Endothelial cell of umbilical vein (primary cell): Measurements from ENCODE around the gene VPS45. TPM values are rescaled to one million over a fixed set of nuclear protein-coding genes. Genes with fewer than 3 reads are reported as not detected.
A peak's percentile ranks its signal among the peaks of the same experiment; 100 is the strongest.

ENCODE experiments used
- BruUV-seq: library from RNA; stranded (reverse); fragments of 400-500 nt; replicated peaks from 2 replicates; lab custom pipeline; 2021; lab: Mats Ljungman, UMichigan
- CTCF ChIA-PET: fragments of 300-600, 350-600 bp; sonication (Branson Sonifier 250); formaldehyde crosslinking; loops from one replicate; lab custom pipeline; 2021; ENCODE audit warnings: antibody characterized with exemption, inconsistent platforms; lab: Charles Lee
- POLR2A ChIA-PET: fragments of 300-600, 350-600 bp; sonication (Branson Sonifier 250); formaldehyde crosslinking; loops from one replicate; lab custom pipeline; 2021; ENCODE audit warnings: antibody characterized with exemption, inconsistent platforms; lab: Charles Lee
- DNase-seq: peaks from one replicate; pipeline ENCODE4 v3.0.0-alpha.2; 2011; ENCODE audit warnings: low read depth, low spot score
- FAIRE-seq: peaks from 2 replicates; lab custom pipeline; 2011; peaks lifted over from hg19 to GRCh38; lab: Jason Lieb, UNC
- H2AFZ ChIP-seq: 2 replicates; pipeline ENCODE4 v1.6.0; 2012; ENCODE audit warnings: low read depth, low read length, control low read depth, inconsistent platforms
- H3K27ac ChIP-seq: 2 replicates; pipeline ENCODE4 v1.5.1; 2011; ENCODE audit warnings: low read depth, mild to moderate bottlenecking, control low read depth, low read length, moderate library complexity; ENCODE audit not compliant: insufficient read depth
- H3K27me3 ChIP-seq, 2 experiments: 2 replicates each; pipeline versions ENCODE4 v1.6.0 to v1.6.1; 2011; ENCODE audit warnings: low read length in 2 of 2, mixed read lengths in 1 of 2; ENCODE audit not compliant: control insufficient read depth in 2 of 2, insufficient read depth in 2 of 2
- H3K36me3 ChIP-seq, 2 experiments: 2 replicates in 1 of 2; 3 replicates in 1 of 2; pipeline ENCODE4 v1.5.1; 2011; ENCODE audit warnings: low read length in 2 of 2, mild to moderate bottlenecking in 1 of 2, moderate library complexity in 1 of 2; ENCODE audit not compliant: control insufficient read depth in 2 of 2, insufficient read depth in 2 of 2; ENCODE audit errors: extremely low read depth in 1 of 2
- H3K4me1 ChIP-seq: 3 replicates; pipeline ENCODE4 v1.5.1; 2011; ENCODE audit warnings: mild to moderate bottlenecking, low read length; ENCODE audit not compliant: control insufficient read depth, insufficient read depth; ENCODE audit errors: extremely low read depth
- H3K4me2 ChIP-seq: 2 replicates; pipeline ENCODE4 v1.6.1; 2011; ENCODE audit warnings: low read length, control low read depth, mixed read lengths; ENCODE audit not compliant: insufficient read depth
- H3K4me3 ChIP-seq, 3 experiments: fragments of 200-600 bp in 1 of 3; sonication (generic), shearing (Covaris generic) in 1 of 3; replicated peaks in 1 of 3; 2 replicates each; pipeline ENCODE4 v1.5.1; 2011 to 2016; ENCODE audit warnings: control low read depth in 3 of 3, low read length in 3 of 3, mild to moderate bottlenecking in 2 of 3, inconsistent platforms in 1 of 3, low read depth in 1 of 3, moderate library complexity in 1 of 3; ENCODE audit not compliant: insufficient read depth in 1 of 3
- H3K79me2 ChIP-seq: 2 replicates; pipeline ENCODE4 v1.6.0; 2012; ENCODE audit warnings: low read length, inconsistent platforms; ENCODE audit not compliant: control insufficient read depth, insufficient read depth
- H3K9ac ChIP-seq: replicated peaks from 2 replicates; pipeline ENCODE3; 2011; ENCODE audit warnings: low read length, control low read depth; ENCODE audit not compliant: insufficient read depth; ENCODE audit errors: extremely low read depth
- H3K9me1 ChIP-seq: replicated peaks from 3 replicates; pipeline ENCODE4 v1.6.0; 2011; ENCODE audit warnings: mild to moderate bottlenecking, low read length; ENCODE audit not compliant: control insufficient read depth, insufficient read depth; ENCODE audit errors: extremely low read depth
- H3K9me3 ChIP-seq: replicated peaks from 2 replicates; pipeline ENCODE4 v1.5.1; 2012; ENCODE audit warnings: low read length, inconsistent platforms; ENCODE audit not compliant: control insufficient read depth, insufficient read depth
- H4K20me1 ChIP-seq: replicated peaks from 2 replicates; pipeline ENCODE3; 2011; ENCODE audit warnings: mild to moderate bottlenecking, low read length; ENCODE audit not compliant: control insufficient read depth, insufficient read depth; ENCODE audit errors: extremely low read depth
- CTCF ChIP-seq, 2 donors: IDR thresholded peaks; 1 replicate in 1 of 2; 2 replicates in 1 of 2; pipeline ENCODE4 v1.5.1; 2011; ENCODE audit warnings: low read length in 2 of 2, mild to moderate bottlenecking in 2 of 2, moderate library complexity in 2 of 2, control low read depth in 1 of 2, inconsistent platforms in 1 of 2, low read depth in 1 of 2; ENCODE audit not compliant: insufficient read depth in 1 of 2; ENCODE audit errors: extremely low read depth in 1 of 2
- EZH2 ChIP-seq: IDR thresholded peaks from 2 replicates; pipeline ENCODE4 v1.6.1; 2012; ENCODE audit warnings: borderline replicate concordance, low read depth, mild to moderate bottlenecking, moderate library complexity, low read length, inconsistent platforms; ENCODE audit not compliant: severe bottlenecking
- FOS ChIP-seq: IDR thresholded peaks from 2 replicates; pipeline ENCODE4 v1.6.1; 2011; ENCODE audit warnings: mild to moderate bottlenecking, low read length, moderate library complexity, borderline replicate concordance; ENCODE audit not compliant: insufficient read depth
- GATA2 ChIP-seq: IDR thresholded peaks from 2 replicates; pipeline ENCODE4 v1.7.0; 2011; ENCODE audit warnings: low read depth, mild to moderate bottlenecking, moderate library complexity, mixed read lengths, low read length; ENCODE audit not compliant: insufficient read length, insufficient read depth
- JUN ChIP-seq: IDR thresholded peaks from 2 replicates; pipeline ENCODE4 v1.6.1; 2011; ENCODE audit warnings: borderline replicate concordance, low read depth; ENCODE audit not compliant: insufficient read length, insufficient read depth
- dilution Hi-C: fragments of 300-500 bp; cut with MboI; formaldehyde crosslinking; loops from one replicate; pipeline ENCODE4 v1.15.0; 2019; ENCODE audit warnings: low sequenced_read_pairs; ENCODE audit not compliant: extremely low pct_ligation_motif_present
- intact Hi-C: fragments of 100-400 bp; cut with micrococcal nuclease; formaldehyde crosslinking; loops from one replicate; pipeline ENCODE4 v1.10.0; 2022
- polyA plus RNA-seq, 4 experiments: library from polyadenylated mRNA; depleted of rRNA in 3 of 4; stranded (reverse) in 3 of 4; unstranded in 1 of 4; fragments of >200 nt; gene quantifications; 2 replicates each; pipeline versions ENCODE4 v1.2.1 to v1.2.3, GENCODE V29; 2011 to 2012; ENCODE audit warnings: missing spikeins in 1 of 4
- total RNA-seq: library from RNA; stranded (reverse); gene quantifications from 2 replicates; pipeline ENCODE4 v1.2.3, GENCODE V29; 2021

Gene VPS45
- total and polyA plus RNA-seq, 2 donors (not counting 3 experiments of a cell fraction or from before 2014, with no cell fraction given): 24.8 to 43.7 TPM

GRCh38 chr1:150109586-150109985 lies 42.0 kb downstream of the VPS45 start:
- CTCF ChIA-PET: interaction anchor here (1.1 to 2.4 kb wide), 4 partner anchors 29 to 59 kb away, joined by 3 to 8 read pairs (median 6); no protein-coding TSS in a partner anchor
- TF ChIP-seq JUN (no peak), GATA2 (no peak), FOS (no peak), CTCF (IDR thresholded peaks at IDR 0.05; ENCODE audit: extremely low read depth in 1 of 2, insufficient read depth in 1 of 2, low read depth in 1 of 2, low read length in 2 of 2) (no peak), EZH2 (no peak)

More at GRCh38 chr1:150109586-150109985, 42.0 kb downstream of the VPS45 start:
- Histone ChIP-seq H3K4me3 (no peak overlapping the region), H3K27me3 (no peaks in the 10 kb centered on the region), H2AFZ (peak overlapping the region; percentile 14), H3K9ac (no peak overlapping the region), H3K4me2 (peak overlapping the region; percentile 49), H3K4me1 (peaks cover 17% of the 10 kb centered on the region), H3K79me2 (no peaks in the 10 kb centered on the region), H3K9me1 (no peaks in the 10 kb centered on the region), H3K36me3 (no peaks in the 10 kb centered on the region), H4K20me1 (no peaks in the 10 kb centered on the region), H3K9me3 (no peaks in the 10 kb centered on the region), H3K27ac (peak overlapping the region; percentile 18)
- FAIRE-seq (peak; percentile 78), DNase-seq (no peak)
- intact Hi-C loops: no loop called here
- dilution Hi-C loops: no loop called here
- POLR2A ChIA-PET: interaction anchor here (0.9 kb wide), 1 partner anchor 54 kb away, joined by 3 read pairs; no protein-coding TSS in a partner anchor
- no TSS peak for BruUV-seq
